ENCODE results near the gene OR5M10.

DNA sequence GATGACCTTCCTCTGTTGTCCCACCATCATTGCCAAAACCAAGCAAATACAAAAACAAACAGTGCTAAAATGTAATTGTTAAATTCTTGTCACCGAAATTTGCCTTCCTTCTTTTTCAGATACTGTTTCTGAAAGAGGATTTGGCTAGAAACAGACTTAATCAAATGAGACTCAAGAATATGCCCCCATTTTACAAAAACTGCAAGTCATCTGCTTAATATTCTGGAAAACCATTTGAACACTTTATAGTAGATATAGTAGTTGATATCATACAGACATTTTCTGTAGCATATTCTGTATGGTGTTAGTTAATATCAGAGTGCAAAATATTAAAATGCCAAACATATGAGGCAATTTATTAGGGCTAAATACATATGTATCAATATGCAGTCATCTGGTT, 33.7 kb upstream of the OR5M10 start:
- TF ChIP-seq JUND (IDR thresholded peaks at IDR 0.05) (no peak), CTCF (IDR thresholded peaks at IDR 0.05; ENCODE audit: low read depth, low read length, missing input control) (no peak), GABPA (IDR thresholded peaks at IDR 0.05 in 1 of 2, conservative IDR thresholded peaks at IDR 0.05 in 1 of 2) (no peak), RAD21 (IDR thresholded peaks at IDR 0.05) (no peak), EGR1 (IDR thresholded peaks at IDR 0.05; ENCODE audit: low read depth in 2 of 2) (no peak), ZBTB33 (IDR thresholded peaks at IDR 0.05) (no peak), RXRA (IDR thresholded peaks at IDR 0.05) (no peak), SP1 (IDR thresholded peaks at IDR 0.05) (no peak), REST (IDR thresholded peaks at IDR 0.05) (no peak), YY1 (IDR thresholded peaks at IDR 0.05) (no peak), HNF4A (conservative IDR thresholded peaks at IDR 0.05) (no peak), TAF1 (conservative IDR thresholded peaks at IDR 0.05) (no peak)
- TF ChIP-seq, protein P1, sequence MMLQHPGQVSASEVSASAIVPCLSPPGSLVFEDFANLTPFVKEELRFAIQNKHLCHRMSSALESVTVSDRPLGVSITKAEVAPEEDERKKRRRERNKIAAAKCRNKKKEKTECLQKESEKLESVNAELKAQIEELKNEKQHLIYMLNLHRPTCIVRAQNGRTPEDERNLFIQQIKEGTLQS (IDR thresholded peaks at IDR 0.05): no peak
- TF ChIP-seq, protein P2, sequence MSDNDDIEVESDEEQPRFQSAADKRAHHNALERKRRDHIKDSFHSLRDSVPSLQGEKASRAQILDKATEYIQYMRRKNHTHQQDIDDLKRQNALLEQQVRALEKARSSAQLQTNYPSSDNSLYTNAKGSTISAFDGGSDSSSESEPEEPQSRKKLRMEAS (IDR thresholded peaks at IDR 0.05): no peak

Data from liver (tissue), 3 donors.